GM15510 (cell line): Measurements from ENCODE around the gene DEPP1.

Experiments used
- POLR2A ChIP-seq: IDR thresholded peaks from 3 replicates; pipeline ENCODE4 v1.6.1; 2011; ENCODE audit warnings: borderline replicate concordance; ENCODE audit not compliant: insufficient read length; ENCODE audit errors: extremely low read depth

DEPP1 gene

GRCh38 chr10:44974628-44975430, 3.8 kb downstream of the DEPP1 start:
- TF ChIP-seq POLR2A = peak; percentile 45

DNA sequence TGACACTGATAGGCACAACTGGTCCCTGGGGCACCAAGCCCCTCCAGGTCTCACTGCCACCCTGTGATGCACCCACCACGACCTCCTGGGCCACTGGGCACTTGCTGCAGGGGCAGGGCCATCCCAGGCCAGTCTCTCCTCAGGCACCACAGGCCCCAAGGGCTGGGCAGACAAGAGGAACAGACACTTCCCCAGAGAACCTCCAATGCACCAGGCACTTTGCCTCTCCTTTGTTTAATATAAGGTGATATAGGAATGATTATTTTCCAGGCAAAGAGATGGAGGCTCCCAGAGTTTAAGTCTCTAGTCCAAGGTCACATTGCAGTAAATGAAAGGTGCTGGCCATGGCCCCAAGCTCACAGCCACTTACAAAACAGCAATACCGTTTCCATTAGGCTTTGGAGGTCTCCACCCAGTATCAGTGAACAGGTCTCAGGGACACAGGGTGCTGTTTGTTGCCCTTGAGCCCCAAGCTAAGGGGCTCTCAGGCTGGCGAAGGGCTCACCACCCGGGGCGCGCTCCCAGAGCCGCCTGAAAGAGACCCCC, 4.5 kb downstream of the DEPP1 start:
- no peak for TF ChIP-seq POLR2A

- no peak for TF ChIP-seq POLR2A
Observed at GRCh38 chr10:44973323-44974081, 5.1 kb downstream of the DEPP1 start.

GRCh38 chr10:44972874-44973306, 5.7 kb downstream of the DEPP1 start:
- no peak for TF ChIP-seq POLR2A

DNA sequence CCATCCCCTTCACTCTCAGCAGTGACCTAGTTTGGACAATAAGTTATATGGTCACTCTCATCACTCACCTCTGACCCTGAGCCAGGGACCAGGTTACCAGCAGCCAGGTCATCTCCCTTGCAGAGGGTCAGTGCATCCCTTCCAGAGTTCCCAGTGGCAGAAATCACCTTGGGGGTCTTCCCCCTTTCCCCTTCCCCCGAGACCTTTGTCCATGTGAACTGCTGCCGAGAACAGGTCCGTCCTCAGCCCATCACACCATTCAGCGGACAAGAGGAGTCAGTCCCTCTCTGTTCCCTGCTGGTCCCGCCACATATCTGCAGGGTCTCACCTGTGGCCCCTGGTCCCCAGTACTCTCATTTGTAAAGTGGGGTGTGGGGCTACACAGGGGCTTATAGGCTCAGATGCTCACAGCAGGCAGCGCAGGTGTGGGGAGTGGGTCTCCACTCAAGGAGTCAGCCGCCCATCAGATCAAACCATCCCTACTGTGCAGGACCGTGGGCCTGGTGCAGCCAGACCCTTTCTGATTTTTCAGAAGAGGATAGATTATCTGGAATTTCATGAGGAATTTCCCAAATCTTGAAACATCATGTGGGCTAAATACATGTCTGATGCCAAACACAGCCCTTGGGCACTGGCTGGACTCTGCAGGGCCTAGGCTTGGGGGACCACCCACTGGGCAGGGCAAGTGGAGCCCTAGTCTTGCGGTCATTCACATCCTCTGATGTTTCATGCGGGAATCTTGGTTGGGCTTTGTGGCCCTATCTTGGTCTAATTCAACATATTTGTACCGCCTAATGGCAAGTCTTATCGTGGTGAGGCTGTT, 6.5 kb downstream of the DEPP1 start:
- no peak for TF ChIP-seq POLR2A

DNA sequence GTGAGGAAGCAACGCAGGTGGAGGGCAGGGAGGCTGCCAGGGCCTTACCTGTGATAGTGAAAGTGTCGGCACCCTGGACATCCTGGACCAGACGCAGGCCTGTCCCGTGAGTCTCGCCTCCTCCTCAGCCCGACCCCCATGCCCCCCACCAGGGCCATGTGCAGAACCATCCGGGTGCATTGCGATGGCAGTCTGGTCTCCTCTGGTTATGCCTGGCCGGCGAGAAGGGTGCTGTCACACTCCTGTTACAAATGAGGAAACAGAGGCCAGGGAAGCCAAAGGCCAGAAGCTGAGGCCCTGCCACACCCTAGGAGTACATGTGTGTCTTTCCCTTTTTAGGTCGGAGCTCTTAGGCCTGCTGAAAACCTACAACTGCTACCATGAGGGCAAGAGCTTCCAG, 7.2 kb downstream of the DEPP1 start:
- no peak for TF ChIP-seq POLR2A

GRCh38 chr10:44970812-44971395, 7.7 kb downstream of the DEPP1 start:
- TF ChIP-seq POLR2A = no peak

GRCh38 chr10:44969854-44970253, 8.8 kb downstream of the DEPP1 start:
- TF ChIP-seq POLR2A = no peak

DNA sequence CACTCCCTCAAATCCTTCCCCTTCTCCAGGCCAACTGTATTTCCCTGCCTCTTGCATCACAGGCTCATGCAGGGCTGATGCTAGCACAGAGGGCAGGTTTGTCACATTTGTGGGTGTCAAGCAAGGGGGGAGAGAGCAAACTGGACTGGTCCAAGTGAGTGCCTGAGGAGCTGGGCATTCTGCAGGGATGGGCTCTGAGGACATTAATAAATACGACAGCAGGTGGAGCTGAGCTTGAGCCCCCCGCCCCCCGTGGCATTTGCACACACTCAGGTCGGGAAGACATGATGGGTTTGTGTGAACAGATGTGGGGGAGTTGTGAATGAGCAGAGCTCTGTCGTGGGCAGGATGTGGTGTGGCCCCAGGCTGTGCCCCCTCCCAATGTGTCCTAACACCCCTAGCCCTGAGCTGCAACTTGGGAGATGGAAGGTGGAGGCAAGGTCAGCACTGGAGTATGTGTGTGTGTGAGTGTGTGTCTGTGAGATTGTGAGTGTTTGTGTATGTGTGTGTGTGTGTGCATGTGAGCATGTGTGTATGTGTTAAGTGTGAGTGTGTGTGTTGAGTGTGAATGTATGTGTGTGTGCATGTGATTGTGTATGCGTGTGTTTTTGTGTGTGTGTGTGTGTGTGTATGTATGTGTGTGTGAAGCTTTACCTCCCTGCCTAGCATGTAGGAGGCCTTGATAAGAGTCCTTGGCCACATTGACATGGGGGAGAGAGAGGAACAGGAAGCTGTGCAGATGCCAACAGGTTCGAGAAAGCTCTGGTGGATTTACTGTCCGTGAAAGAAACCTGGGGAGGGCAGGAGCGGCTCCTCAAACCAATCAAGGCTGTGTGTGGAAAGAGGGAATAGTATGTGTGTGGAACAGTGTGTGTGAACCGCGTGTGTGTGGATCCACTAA, 9.9 kb downstream of the DEPP1 start:
- no peak for TF ChIP-seq POLR2A

DNA sequence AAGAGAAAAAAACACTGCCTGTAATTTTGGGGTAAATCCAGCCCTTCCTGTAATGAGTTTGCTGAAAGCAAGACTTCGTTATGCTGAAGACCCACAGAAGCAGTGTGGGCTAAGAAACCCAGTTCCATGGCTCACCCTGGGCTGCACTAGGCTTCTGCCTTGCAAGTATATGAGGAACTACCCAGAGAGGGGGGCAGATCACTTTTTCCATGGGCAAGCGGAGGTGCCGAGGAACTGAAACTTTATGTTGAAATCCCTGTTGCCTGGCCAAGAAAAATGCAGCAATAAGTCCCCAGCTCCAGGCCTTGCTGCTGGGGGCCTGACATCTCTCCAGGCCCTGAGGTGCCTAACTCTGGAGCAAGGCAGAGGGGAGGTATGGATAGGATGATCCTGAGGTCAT, 10.5 kb downstream of the DEPP1 start:
- TF ChIP-seq POLR2A = no peak

- TF ChIP-seq POLR2A = no peak
Observed at GRCh38 chr10:44967616-44968015, 11.0 kb downstream of the DEPP1 start.

- no peak for TF ChIP-seq POLR2A
Observed at GRCh38 chr10:44966816-44967509, 11.6 kb downstream of the DEPP1 start.
